Diencephalon (tissue), 1 donor: ENCODE measurements around the gene MACO1. TPM values are rescaled to one million over a fixed set of nuclear protein-coding genes. Genes with fewer than 3 reads are reported as not detected.

Experiments
- total RNA-seq: library from RNA; depleted of rRNA; stranded (reverse); fragments of >200 nt; gene quantifications from one replicate; pipeline ENCODE4 v1.2.3, GENCODE V29; 2014

The MACO1 gene, protein sequence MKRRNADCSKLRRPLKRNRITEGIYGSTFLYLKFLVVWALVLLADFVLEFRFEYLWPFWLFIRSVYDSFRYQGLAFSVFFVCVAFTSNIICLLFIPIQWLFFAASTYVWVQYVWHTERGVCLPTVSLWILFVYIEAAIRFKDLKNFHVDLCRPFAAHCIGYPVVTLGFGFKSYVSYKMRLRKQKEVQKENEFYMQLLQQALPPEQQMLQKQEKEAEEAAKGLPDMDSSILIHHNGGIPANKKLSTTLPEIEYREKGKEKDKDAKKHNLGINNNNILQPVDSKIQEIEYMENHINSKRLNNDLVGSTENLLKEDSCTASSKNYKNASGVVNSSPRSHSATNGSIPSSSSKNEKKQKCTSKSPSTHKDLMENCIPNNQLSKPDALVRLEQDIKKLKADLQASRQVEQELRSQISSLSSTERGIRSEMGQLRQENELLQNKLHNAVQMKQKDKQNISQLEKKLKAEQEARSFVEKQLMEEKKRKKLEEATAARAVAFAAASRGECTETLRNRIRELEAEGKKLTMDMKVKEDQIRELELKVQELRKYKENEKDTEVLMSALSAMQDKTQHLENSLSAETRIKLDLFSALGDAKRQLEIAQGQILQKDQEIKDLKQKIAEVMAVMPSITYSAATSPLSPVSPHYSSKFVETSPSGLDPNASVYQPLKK
- 50.7 TPM for total RNA-seq

DNA sequence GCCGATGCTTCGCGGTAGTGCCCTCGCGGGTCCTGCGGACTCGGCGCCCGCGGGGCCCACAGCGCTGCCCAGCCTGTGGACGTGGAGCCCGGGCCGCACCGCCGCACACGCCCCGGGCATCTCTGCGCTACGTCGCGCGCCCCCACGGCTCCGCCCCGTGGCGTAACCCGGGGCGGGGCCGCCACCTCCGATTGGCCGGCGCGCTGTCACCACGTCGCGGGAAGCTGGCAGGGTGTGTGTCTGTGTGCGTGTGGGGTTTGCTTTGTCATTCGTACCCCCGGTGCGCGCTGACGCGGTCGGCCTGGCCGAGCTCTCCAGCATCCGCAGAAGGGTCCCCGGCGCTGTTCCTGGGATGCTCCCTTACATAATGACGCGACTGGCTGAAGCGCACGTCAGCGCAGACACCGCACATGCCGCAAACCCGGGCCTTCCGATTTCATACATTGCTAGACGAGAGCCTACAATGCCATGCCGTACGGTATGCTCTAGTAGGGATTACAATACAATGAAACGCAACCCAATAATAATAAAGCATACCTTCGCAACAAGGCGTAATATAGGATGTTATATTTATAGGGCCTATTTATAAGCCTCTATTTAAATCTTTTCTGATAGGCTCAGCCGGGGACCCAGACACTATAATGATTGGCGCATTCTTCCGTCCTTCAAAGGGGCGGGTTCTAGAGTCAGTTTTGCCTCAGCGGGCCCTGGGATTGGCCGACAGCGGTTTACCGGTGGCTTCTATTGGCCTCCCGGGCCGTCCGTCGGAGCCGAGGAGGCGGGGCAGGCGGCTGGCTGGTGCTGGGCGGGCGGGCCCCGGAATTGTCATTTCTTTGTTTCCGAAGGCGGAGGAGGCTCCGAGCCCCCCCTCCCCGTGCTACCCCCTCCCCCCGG lies at the start of gene MACO1:
TSS of gene MACO1 (plus strand) at position 825 of the 894 bp plus-strand sequence. CDS start 202 bp downstream, outside the sequence.

DNA sequence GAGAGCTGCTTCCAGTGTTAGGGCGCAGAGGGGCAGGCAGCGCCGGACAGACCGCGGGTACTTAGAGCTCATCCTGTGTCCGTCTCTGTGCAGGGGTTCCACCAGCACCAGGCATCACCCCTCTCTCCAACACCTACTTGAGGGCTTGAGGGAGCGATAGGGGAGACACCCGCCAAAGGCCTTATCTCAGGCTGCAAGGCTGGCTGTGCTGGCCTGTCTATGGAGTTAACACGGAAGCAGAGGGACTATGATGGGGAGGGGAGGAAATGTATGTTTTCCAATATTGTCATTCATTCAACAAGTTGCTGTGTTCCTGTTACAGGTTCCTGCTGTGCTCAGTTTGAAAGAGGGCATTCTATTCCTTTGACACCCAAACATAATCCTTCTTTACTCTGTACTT lies 10.0 kb upstream of the MACO1 start, which contains the start of gene RHCE:
TSS of gene RHCE (minus strand) at position 111 of the 400 bp plus-strand sequence. CDS start at position 72, 39 bp downstream.

DNA sequence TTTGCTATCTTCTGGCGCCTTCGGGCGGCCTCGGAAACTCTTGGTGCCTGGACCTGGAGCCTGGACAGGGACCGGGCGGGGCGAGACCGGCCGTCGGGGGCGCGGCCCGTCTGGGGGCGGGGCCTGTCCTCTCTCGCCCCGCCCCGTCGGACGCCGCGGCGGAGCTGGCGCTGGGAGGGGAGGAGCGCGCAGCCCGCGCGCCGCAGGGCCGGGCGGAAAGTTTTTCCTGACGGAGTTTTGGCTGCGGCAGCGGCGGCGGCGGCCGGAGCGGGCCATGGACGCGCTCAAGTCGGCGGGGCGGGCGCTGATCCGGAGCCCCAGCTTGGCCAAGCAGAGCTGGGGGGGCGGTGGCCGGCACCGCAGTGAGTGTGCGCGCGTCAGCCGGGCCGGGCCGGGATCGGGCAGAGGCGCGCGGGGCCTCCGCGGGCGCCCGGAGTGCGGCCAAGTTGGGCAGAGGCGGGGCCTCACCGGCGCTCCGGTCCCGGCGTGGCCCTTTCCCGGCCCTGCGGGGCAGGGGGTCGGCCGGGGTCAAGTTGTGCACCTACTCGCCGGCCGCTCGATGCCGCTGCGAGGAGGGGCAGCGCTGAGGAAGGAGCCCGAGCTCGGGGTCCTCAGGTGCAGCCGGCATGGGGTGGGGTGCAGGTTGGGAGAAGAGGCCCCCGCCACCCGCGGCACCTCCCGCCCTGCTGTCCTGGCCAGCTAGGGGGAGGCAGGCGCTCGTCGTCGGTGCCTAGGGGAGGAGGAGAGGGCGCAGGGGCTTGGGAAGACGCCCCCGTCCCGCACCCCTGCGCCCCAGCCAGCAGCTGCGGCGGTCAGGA lies 112.9 kb downstream of the MACO1 start, which contains the start of gene LDLRAP1:
TSS of gene LDLRAP1 (plus strand) at position 182 of the 818 bp plus-strand sequence. CDS start at position 275, 93 bp downstream.

Other genes starting within 250 kb of the MACO1 start
- 36.9 TPM for gene SYF2, start 198.4 kb upstream of the MACO1 start, total RNA-seq
- 63.4 TPM for gene RSRP1, start 183.4 kb upstream of the MACO1 start, total RNA-seq
- 0.92 TPM for gene RHD, start 158.4 kb upstream of the MACO1 start, total RNA-seq
- gene TMEM50A, start 92.6 kb upstream of the MACO1 start, total RNA-seq, result 123 TPM
- gene RHCE, start 10.1 kb upstream of the MACO1 start, total RNA-seq, result 1.4 TPM
- gene LDLRAP1, start 112.7 kb downstream of the MACO1 start, total RNA-seq, result 1.2 TPM
- gene MAN1C1, start 185.9 kb downstream of the MACO1 start, total RNA-seq, result 11.1 TPM